GM12878 (cell line): ENCODE measurements around the gene NFE2L3. TPM values are rescaled to one million over a fixed set of nuclear protein-coding genes. Genes with fewer than 3 reads are reported as not detected.
A peak's percentile ranks its signal among the peaks of the same experiment; 100 is the strongest.

Source experiments
- ATAC-seq: fragments of 200-7000 bp; cut with Tn5 transposase; 3 replicates; pipeline ENCODE4 v1.9.1; 2020; ENCODE audit warnings: mild to moderate bottlenecking, moderate library complexity
- BruUV-seq: library from RNA; stranded (reverse); fragments of 400-500 nt; replicated peaks from 2 replicates; lab custom pipeline; 2021; lab: Mats Ljungman, UMichigan
- CTCF ChIA-PET: fragments of 300-600 bp; sonication (Branson Sonifier 250); formaldehyde crosslinking; extraction: SDS; loops from one replicate; lab custom pipeline; 2021; ENCODE audit warnings: inconsistent platforms; lab: Yijun Ruan, JAX
- POLR2A ChIA-PET: fragments of 350-600 bp; formaldehyde crosslinking; extraction: SDS; loops from one replicate; lab custom pipeline; 2021; ENCODE audit warnings: inconsistent platforms; lab: Charles Lee
- RAD21 ChIA-PET: fragments of 300-600 bp; sonication (Branson Sonifier 250); formaldehyde crosslinking; loops from one replicate; lab custom pipeline; 2023; ENCODE audit warnings: antibody characterized with exemption; ENCODE audit not compliant: unreplicated experiment; lab: Charles Lee
- SMC1A ChIA-PET: fragments of 300-600 bp; sonication (Branson Sonifier 250); formaldehyde crosslinking; loops from one replicate; lab custom pipeline; 2023; ENCODE audit not compliant: unreplicated experiment, uncharacterized antibody; lab: Charles Lee
- DNase-seq: peaks from one replicate; pipeline ENCODE4 v3.0.0-alpha.2; 2011; ENCODE audit warnings: low read depth, low spot score
- FAIRE-seq: peaks from 3 replicates; lab custom pipeline; 2011; peaks lifted over from hg19 to GRCh38; lab: Jason Lieb, UNC
- H2AFZ ChIP-seq: 2 replicates; pipeline ENCODE4 v1.6.0; 2011; ENCODE audit warnings: low read depth, low read length, control low read depth; ENCODE audit not compliant: control insufficient read depth
- H3K27ac ChIP-seq: 2 replicates; pipeline ENCODE4 v1.5.1; 2011; ENCODE audit warnings: control low read depth; ENCODE audit not compliant: control insufficient read depth, insufficient read depth
- H3K27me3 ChIP-seq, 2 experiments: replicated peaks in 1 of 2; 2 replicates each; pipeline versions ENCODE4 v1.6.0 to v1.6.1; 2011; ENCODE audit warnings: low read length in 1 of 2; ENCODE audit not compliant: control insufficient read depth in 2 of 2, insufficient read depth in 2 of 2
- H3K36me3 ChIP-seq, 2 experiments: 2 replicates each; pipeline ENCODE4 v1.5.1; 2011; ENCODE audit warnings: low read length in 1 of 2; ENCODE audit not compliant: control insufficient read depth in 2 of 2, insufficient read depth in 2 of 2
- H3K4me1 ChIP-seq: 2 replicates; pipeline ENCODE4 v1.6.1; 2011; ENCODE audit warnings: mild to moderate bottlenecking, low read length, moderate library complexity, mixed read lengths; ENCODE audit not compliant: control insufficient read depth, insufficient read depth
- H3K4me2 ChIP-seq: 2 replicates; pipeline ENCODE4 v1.6.0; 2011; ENCODE audit warnings: control low read depth; ENCODE audit not compliant: control insufficient read depth, insufficient read depth
- H3K4me3 ChIP-seq: fragments of 200-600 bp; sonication (generic); 2 replicates; pipeline ENCODE4 v1.5.1; 2016
- H3K79me2 ChIP-seq: 2 replicates; pipeline ENCODE4 v1.6.0; 2011; ENCODE audit warnings: low read length; ENCODE audit not compliant: control insufficient read depth, insufficient read depth
- H3K9ac ChIP-seq: 2 replicates; pipeline ENCODE4 v1.8.0; 2011; ENCODE audit warnings: low read length, control low read depth, mixed read lengths; ENCODE audit not compliant: control insufficient read depth, insufficient read depth
- H3K9me3 ChIP-seq: replicated peaks from 3 replicates; pipeline ENCODE4 v1.5.1; 2011; ENCODE audit warnings: mild to moderate bottlenecking, low read length; ENCODE audit not compliant: control insufficient read depth, insufficient read depth
- H4K20me1 ChIP-seq: 2 replicates; pipeline ENCODE4 v1.6.0; 2011; ENCODE audit not compliant: control insufficient read depth, insufficient read depth
- ESRRA ChIP-seq: IDR thresholded peaks from 2 replicates; pipeline ENCODE4 v1.6.1; 2012; ENCODE audit warnings: mild to moderate bottlenecking, low read length, improper control_type of control experiment
- EZH2 ChIP-seq: IDR thresholded peaks from 2 replicates; pipeline ENCODE4 v1.6.1; 2012; ENCODE audit warnings: low read depth, mild to moderate bottlenecking, control low read depth, inconsistent platforms, low read length, borderline replicate concordance; ENCODE audit not compliant: control insufficient read depth
- KAT2A ChIP-seq: conservative IDR thresholded peaks from 2 replicates; pipeline ENCODE4 v1.6.1; 2011; ENCODE audit warnings: low read depth, low read length; ENCODE audit not compliant: control insufficient read depth
- NFYA ChIP-seq: IDR thresholded peaks from 2 replicates; pipeline ENCODE4 v1.6.1; 2011; ENCODE audit warnings: low read depth, mild to moderate bottlenecking, low read length, improper control_type of control experiment, borderline replicate concordance
- POLR2AphosphoS2 ChIP-seq: IDR thresholded peaks from 2 replicates; pipeline ENCODE4 v1.6.1; 2011; ENCODE audit warnings: low read depth, mild to moderate bottlenecking, low read length, improper control_type of control experiment, moderate library complexity
- SMAD1 ChIP-seq: fragments of 450-650 bp; IDR thresholded peaks from 2 replicates; pipeline ENCODE4 v1.6.1; 2018; ENCODE audit warnings: mild to moderate bottlenecking, low read depth; ENCODE audit not compliant: partially characterized antibody
- ZNF217 ChIP-seq: fragments of 450-650 bp; IDR thresholded peaks from 2 replicates; pipeline ENCODE4 v1.6.1; 2017; ENCODE audit warnings: antibody characterized with exemption, mild to moderate bottlenecking
- WGBS: methylation state at CpG from one replicate; pipeline ENCODE4 v1.1.6; 2016; ENCODE audit warnings: low lambda C conversion rate; ENCODE audit not compliant: insufficient replicate concordance, insufficient coverage; ENCODE audit errors: missing lambda C conversion rate; 5-methylcytosine and 5-hydroxymethylcytosine counted together
- in situ Hi-C: fragments of 300-500 bp; cut with MboI; formaldehyde crosslinking; loops from 9 replicates; pipeline ENCODE4 v1.14.3; 2018; ENCODE audit warnings: mixed read lengths
- intact Hi-C: fragments of 100-400 bp; cut with micrococcal nuclease; formaldehyde crosslinking; loops from one replicate; pipeline ENCODE4 v1.14.2; 2022; ENCODE audit not compliant: unreplicated experiment
- polyA plus RNA-seq, 11 experiments: library from polyadenylated mRNA; depleted of rRNA in 4 of 11; unstranded in 6 of 11; stranded (reverse) in 5 of 11; fragments of >200 nt; fragmentation: Nextera tagmentation in 4 of 11; fragmentation: Illumina TruSeq in 1 of 11; extraction: Ambion mirVana in 4 of 11; extraction: Trizol in 1 of 11; gene quantifications; 1 replicate in 1 of 11; 2 replicates in 10 of 11; pipeline versions ENCODE4 v1.2.1 to v1.2.3, GENCODE V29; 2011 to 2016; ENCODE audit warnings: inconsistent platforms in 2 of 11, missing spikeins in 2 of 11, low read depth in 1 of 11
- total RNA-seq, 4 experiments: library from RNA; depleted of rRNA in 3 of 4; stranded (reverse); fragments of >200 nt in 3 of 4; fragmentation: Illumina TruSeq in 1 of 4; extraction: Trizol in 1 of 4; gene quantifications; 2 replicates each; pipeline versions ENCODE4 v1.2.1 to v1.2.3, GENCODE V29; 2013 to 2021
- TF ChIP-seq, protein P1 (sequence below): fragments of 450-650 bp; IDR thresholded peaks from 2 replicates; pipeline ENCODE4 v1.6.1; 2016; ENCODE audit warnings: mild to moderate bottlenecking

Gene NFE2L3
- total and polyA plus RNA-seq, 10 of the 15 experiments (the other 5 are each of a cell fraction or from before 2014, with no cell fraction given), result 4.4 to 34.9 (median 13.0) TPM

DNA sequence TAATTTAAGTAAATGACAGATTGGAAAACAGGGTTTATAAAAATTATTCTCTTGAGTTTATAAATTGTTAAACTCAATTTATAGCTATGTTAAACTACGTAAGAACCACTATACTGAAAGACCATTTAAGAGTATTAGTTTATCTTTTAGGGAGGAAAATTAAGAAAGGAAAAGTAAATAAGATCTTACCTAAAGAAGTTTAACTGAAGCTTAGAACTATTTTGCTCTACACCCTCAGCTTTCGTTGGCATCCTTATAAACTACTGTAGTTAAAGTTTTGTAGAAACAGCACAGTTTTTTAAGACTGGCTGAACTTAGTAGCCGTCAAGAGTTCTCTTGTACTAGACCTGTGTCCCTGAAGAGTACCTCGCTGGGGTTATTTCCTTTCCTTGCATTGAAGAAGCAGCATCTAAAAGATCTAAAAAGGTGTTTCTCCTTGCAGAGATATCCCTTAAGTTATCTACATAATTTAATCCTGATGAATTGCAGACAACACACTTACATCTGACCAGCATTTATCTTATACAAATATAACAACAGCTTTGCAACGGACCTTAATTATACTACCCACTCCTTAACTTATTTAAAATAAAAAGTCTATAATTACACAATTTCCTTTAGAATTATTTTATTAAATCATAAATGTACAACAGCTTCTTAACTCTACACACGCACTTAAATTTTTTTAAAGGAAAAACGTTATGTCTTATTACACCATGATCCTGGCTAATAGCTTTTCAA lies 39.4 kb downstream of the NFE2L3 start:
- DNase-seq, result no peak
- peaks cover 64% of the 10 kb centered on the region for H3K79me2 ChIP-seq
- no peak for FAIRE-seq

DNA sequence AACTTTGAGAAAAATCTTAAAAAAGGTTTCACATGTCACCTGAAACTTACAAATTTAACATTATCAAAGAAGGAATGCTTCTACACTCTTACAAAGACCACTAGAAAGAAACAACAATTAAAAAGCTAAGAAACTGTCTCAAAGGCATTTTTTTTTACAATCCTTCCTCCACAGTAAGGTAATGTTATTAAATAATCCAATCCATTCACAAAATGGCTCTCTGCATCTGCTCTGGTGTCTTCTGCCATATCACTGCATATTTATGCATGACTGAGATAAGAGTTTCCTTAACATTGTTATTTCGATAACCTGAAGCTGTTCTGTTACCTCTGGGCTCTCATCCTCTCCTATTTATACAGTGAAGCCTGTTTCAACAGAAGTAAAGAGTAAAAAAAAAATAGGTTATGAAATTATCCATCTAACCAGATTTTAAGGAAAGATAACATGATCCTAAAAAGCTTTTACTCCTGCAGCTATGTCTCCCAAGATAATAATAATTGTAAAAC lies 40.0 kb downstream of the NFE2L3 start:
- ChIA-PET CTCF (interaction anchor here (0.6 to 13.1 kb wide), 19 partner anchors 9 to 309 kb away, joined by 3 to 203 read pairs (median 6); partner anchors contain the start of genes CBX3 and NFE2L3), RAD21 (interaction anchor here (0.9 to 12.7 kb wide), 14 partner anchors 9 to 299 kb away, joined by 3 to 164 read pairs (median 10); partner anchors contain the start of genes CBX3 and NFE2L3), POLR2A (interaction anchor here (0.5 to 12.7 kb wide), 15 partner anchors 8 to 103 kb away, joined by 3 to 206 read pairs (median 5); partner anchors contain the start of genes CBX3, HNRNPA2B1 and NFE2L3), SMC1A (interaction anchor here (0.7 to 11.0 kb wide), 20 partner anchors 8 to 299 kb away, joined by 3 to 198 read pairs (median 6); partner anchors contain the start of gene NFE2L3)
- Histone ChIP-seq H4K20me1 (peaks cover 8% of the 10 kb centered on the region), H3K27ac (no peak overlapping the region), H3K79me2 (peaks cover 70% of the 10 kb centered on the region), H3K9ac (no peak overlapping the region), H3K36me3 (peaks cover 11 to 56% of the 10 kb centered on the region in 2 experiments), H2AFZ (no peak overlapping the region), H3K9me3 (no peaks in the 10 kb centered on the region), H3K4me3 (peak overlapping the region; percentile 13; the same call in 1 of the 2 replicates), H3K4me2 (peak overlapping the region; percentile 61; the same call in 1 of the 2 replicates), H3K4me1 (peaks cover 33% of the 10 kb centered on the region)
- 53% methylated on average over 1 of the region's 1 CpG for WGBS
- in situ Hi-C loops, result loop anchor here (5.0 to 10.0 kb wide), 2 partner anchors 100 to 173 kb away; no protein-coding TSS in a partner anchor
- intact Hi-C loops, result loop anchor here (5.0 kb wide), 1 partner anchor 300 kb away; no protein-coding TSS in a partner anchor
- FAIRE-seq (no peak), DNase-seq (no peak), ATAC-seq (no peak)
- TSS peak; percentile 47 for BruUV-seq
- TF ChIP-seq ZNF217 (no peak), EZH2 (no peak), KAT2A (no peak), SMAD1 (no peak), ESRRA (no peak)
- TF ChIP-seq, protein P1, sequence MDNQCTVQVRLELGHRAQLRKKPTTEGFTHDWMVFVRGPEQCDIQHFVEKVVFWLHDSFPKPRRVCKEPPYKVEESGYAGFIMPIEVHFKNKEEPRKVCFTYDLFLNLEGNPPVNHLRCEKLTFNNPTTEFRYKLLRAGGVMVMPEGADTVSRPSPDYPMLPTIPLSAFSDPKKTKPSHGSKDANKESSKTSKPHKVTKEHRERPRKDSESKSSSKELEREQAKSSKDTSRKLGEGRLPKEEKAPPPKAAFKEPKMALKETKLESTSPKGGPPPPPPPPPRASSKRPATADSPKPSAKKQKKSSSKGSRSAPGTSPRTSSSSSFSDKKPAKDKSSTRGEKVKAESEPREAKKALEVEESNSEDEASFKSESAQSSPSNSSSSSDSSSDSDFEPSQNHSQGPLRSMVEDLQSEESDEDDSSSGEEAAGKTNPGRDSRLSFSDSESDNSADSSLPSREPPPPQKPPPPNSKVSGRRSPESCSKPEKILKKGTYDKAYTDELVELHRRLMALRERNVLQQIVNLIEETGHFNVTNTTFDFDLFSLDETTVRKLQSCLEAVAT, result no peak
- TF ChIP-seq, all 136 proteins: peak for 0
- no peaks in the 10 kb centered on the region for H3K27me3 ChIP-seq

More for the DNA sequence above, 39.4 kb downstream of the NFE2L3 start:
- Histone ChIP-seq H3K9me3 (no peaks in the 10 kb centered on the region), H3K4me2 (peak overlapping the region; percentile 29; the same call in 1 of the 2 replicates), H4K20me1 (peaks cover 8% of the 10 kb centered on the region; the same call in 1 of the 2 replicates), H3K27ac (no peak overlapping the region), H3K36me3 (peaks cover 8 to 52% of the 10 kb centered on the region in 2 experiments), H3K4me1 (peaks cover 33% of the 10 kb centered on the region), H2AFZ (no peak overlapping the region), H3K9ac (no peak overlapping the region)
- no TSS peak for BruUV-seq
- SMC1A ChIA-PET, result interaction anchor here (0.7 to 11.0 kb wide), 19 partner anchors 8 to 299 kb away, joined by 3 to 198 read pairs (median 6); partner anchors contain the start of gene NFE2L3
- no peak for ATAC-seq
- WGBS, result 68% methylated on average over 7 of the region's 7 CpGs
- in situ Hi-C loops (loop anchor here (5.0 to 10.0 kb wide), 2 partner anchors 99 to 173 kb away; no protein-coding TSS in a partner anchor), intact Hi-C loops (loop anchor here (5.0 kb wide), 1 partner anchor 299 kb away; no protein-coding TSS in a partner anchor)
- POLR2A ChIA-PET, result interaction anchor here (1.0 to 12.7 kb wide), 12 partner anchors 9 to 101 kb away, joined by 3 to 206 read pairs (median 5); partner anchors contain the start of genes CBX3, HNRNPA2B1 and NFE2L3
- RAD21 ChIA-PET, result interaction anchor here (0.8 to 12.7 kb wide), 11 partner anchors 10 to 299 kb away, joined by 3 to 164 read pairs (median 10); partner anchors contain the start of gene CBX3
- CTCF ChIA-PET, result interaction anchor here (1.1 to 13.1 kb wide), 12 partner anchors 8 to 299 kb away, joined by 3 to 203 read pairs (median 8); partner anchors contain the start of gene NFE2L3
- TF ChIP-seq POLR2AphosphoS2, result 0 out of 2 replicates have a peak, but pooled peaks have one; percentile 35
- no peak for TF ChIP-seq NFYA
- TF ChIP-seq, all 136 proteins: peak for 1
- Histone ChIP-seq H3K27me3 (no peaks in the 10 kb centered on the region), H3K4me3 (peak overlapping the region; percentile 13; the same call in 1 of the 2 replicates)
